Endothelial cell of umbilical vein (primary cell): ENCODE data around the gene TMCC3.

ENCODE experiments used
- EZH2 ChIP-seq: IDR thresholded peaks from 2 replicates; pipeline ENCODE4 v1.6.1; 2012; ENCODE audit warnings: borderline replicate concordance, low read depth, mild to moderate bottlenecking, moderate library complexity, low read length, inconsistent platforms; ENCODE audit not compliant: severe bottlenecking
- TF ChIP-seq, protein P1 (sequence below), 2 donors: IDR thresholded peaks; 1 replicate in 1 of 2; 2 replicates in 1 of 2; pipeline ENCODE4 v1.5.1; 2011; ENCODE audit warnings: low read length in 2 of 2, mild to moderate bottlenecking in 2 of 2, moderate library complexity in 2 of 2, control low read depth in 1 of 2, inconsistent platforms in 1 of 2, low read depth in 1 of 2; ENCODE audit not compliant: insufficient read depth in 1 of 2; ENCODE audit errors: extremely low read depth in 1 of 2
- TF ChIP-seq, protein P2 (sequence below): IDR thresholded peaks from 2 replicates; pipeline ENCODE4 v1.6.1; 2011; ENCODE audit not compliant: insufficient read depth, insufficient read length

DNA sequence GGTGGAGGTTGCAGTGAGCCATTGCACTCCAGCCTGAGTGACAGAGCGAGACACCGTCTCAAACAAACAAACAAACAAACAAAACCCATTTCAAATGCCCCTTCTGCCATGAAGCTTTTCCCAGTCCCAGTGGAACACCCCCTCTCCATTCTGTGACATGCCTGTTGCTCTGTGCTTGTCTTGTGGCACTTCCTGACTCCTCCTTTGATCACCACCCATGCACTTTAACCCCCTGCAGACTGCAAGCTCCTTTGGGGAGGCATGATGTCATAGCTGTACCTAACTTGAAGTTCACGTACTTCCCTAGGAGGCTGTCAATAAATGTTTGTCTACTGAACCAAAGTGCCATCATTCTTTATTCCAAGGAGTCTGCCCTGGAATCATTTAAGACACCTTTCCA, 64.7 kb downstream of the TMCC3 start:
- TF ChIP-seq, protein P1, sequence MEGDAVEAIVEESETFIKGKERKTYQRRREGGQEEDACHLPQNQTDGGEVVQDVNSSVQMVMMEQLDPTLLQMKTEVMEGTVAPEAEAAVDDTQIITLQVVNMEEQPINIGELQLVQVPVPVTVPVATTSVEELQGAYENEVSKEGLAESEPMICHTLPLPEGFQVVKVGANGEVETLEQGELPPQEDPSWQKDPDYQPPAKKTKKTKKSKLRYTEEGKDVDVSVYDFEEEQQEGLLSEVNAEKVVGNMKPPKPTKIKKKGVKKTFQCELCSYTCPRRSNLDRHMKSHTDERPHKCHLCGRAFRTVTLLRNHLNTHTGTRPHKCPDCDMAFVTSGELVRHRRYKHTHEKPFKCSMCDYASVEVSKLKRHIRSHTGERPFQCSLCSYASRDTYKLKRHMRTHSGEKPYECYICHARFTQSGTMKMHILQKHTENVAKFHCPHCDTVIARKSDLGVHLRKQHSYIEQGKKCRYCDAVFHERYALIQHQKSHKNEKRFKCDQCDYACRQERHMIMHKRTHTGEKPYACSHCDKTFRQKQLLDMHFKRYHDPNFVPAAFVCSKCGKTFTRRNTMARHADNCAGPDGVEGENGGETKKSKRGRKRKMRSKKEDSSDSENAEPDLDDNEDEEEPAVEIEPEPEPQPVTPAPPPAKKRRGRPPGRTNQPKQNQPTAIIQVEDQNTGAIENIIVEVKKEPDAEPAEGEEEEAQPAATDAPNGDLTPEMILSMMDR (IDR thresholded peaks at IDR 0.05; ENCODE audit: extremely low read depth in 1 of 2, insufficient read depth in 1 of 2, low read depth in 1 of 2, low read length in 2 of 2): no peak
- TF ChIP-seq, protein P2, sequence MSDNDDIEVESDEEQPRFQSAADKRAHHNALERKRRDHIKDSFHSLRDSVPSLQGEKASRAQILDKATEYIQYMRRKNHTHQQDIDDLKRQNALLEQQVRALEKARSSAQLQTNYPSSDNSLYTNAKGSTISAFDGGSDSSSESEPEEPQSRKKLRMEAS: no peak
- no peak for TF ChIP-seq EZH2
